Left ventricle myocardium superior (tissue), 1 donor: ENCODE data around the gene RAB11FIP4. TPM values are rescaled to one million over a fixed set of nuclear protein-coding genes. Genes with fewer than 3 reads are reported as not detected.
A peak's percentile ranks its signal among the peaks of the same experiment; 100 is the strongest.
"Not testable (repeated sequence)": the region's sequence is repeated elsewhere in the genome, so short reads cannot be mapped to it uniquely, and the experiment has no call there.

Experiments
- ATAC-seq: fragments of 200-7000 bp; cut with Tn5 transposase; one replicate; pipeline ENCODE4 v1.9.1; 2020; ENCODE audit warnings: mild to moderate bottlenecking, moderate library complexity
- DNase-seq: peaks from one replicate; pipeline ENCODE4 v3.0.0-alpha.2; 2020
- intact Hi-C: fragments of 100-400 bp; cut with micrococcal nuclease; formaldehyde crosslinking; loops from one replicate; pipeline ENCODE4 v1.11.0; 2022
- total RNA-seq: library from RNA; stranded (reverse); fragmentation: NEBNext Ultra II Directional; extraction: Animal tissue kit (Norgen Biotek cat#: 25700); gene quantifications from one replicate; pipeline ENCODE4 v1.2.1, GENCODE V29; 2021
- donor health status: DM: no; HTN: yes; CAD: no; lungs with severe emphysema.

The RAB11FIP4 gene
- total RNA-seq, 1 donor from 2014 or later: 15.8 TPM

DNA sequence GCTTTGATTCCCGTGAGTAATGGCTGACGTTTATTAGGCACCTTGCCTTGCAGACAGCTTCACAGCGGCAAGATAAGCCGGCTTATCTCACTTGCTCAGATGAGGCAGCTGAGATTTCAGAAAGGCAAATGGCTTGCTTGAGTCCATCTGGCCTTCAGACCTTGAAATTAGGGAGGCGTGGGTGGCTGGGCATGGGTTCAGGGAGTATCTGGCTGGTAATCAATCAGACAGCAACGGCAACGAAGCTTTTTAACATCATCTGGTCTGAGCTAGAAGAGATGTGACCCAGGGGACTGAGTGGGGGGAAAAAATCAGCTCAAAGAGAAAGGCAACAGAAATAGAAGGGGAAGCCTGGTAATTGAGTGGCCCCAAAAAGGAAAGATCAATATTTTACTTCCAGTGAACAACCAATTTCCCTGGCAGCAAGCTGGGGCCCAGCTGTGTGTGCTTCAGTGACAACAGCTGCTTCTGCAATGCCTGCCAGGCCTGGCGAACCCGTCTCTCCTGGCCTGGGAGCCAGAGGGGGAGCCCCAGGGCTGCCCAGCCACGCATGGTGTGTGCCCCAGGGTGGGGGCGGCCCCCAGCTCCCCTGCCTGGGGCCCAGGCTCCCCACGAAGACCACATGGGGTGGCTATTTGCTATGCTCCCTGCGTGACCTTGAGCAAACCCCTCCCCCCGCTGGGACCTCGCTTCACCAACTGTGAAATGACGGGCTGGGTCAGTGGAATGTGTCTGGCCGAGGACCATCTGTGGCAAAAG is 34.0 kb downstream of the RAB11FIP4 start:
- DNase-seq (peak; percentile 62), ATAC-seq (peak; percentile 62)
- intact Hi-C loops: no loop called here

- ATAC-seq (peak; percentile 39), DNase-seq (no peak)
- intact Hi-C loops: no loop called here
Observed at GRCh38 chr17:31427684-31428083, 36.2 kb downstream of the RAB11FIP4 start.

GRCh38 chr17:31428111-31428510 is 36.6 kb downstream of the RAB11FIP4 start:
- DNase-seq (no peak), ATAC-seq (peak; percentile 51)

GRCh38 chr17:31428512-31428911 is 37.0 kb downstream of the RAB11FIP4 start:
- intact Hi-C loops: no loop called here
- ATAC-seq (no peak), DNase-seq (no peak)

More at GRCh38 chr17:31428111-31428510, 36.6 kb downstream of the RAB11FIP4 start:
- intact Hi-C loops: no loop called here

- DNase-seq (no peak), ATAC-seq (no peak)
- intact Hi-C loops: no loop called here
Observed at GRCh38 chr17:31431098-31431851, 39.8 kb downstream of the RAB11FIP4 start.

GRCh38 chr17:31431852-31432658 is 40.6 kb downstream of the RAB11FIP4 start:
- DNase-seq (no peak), ATAC-seq (no peak)
- intact Hi-C loops: no loop called here

- DNase-seq: no peak
- no peak for ATAC-seq
- intact Hi-C loops: no loop called here
Observed at GRCh38 chr17:31433091-31433790, 41.8 kb downstream of the RAB11FIP4 start.

- DNase-seq (no peak), ATAC-seq (no peak)
- intact Hi-C loops: no loop called here
Observed at GRCh38 chr17:31433811-31434726, 42.6 kb downstream of the RAB11FIP4 start.

GRCh38 chr17:31434727-31435050 is 43.2 kb downstream of the RAB11FIP4 start:
- intact Hi-C loops: loop anchor here (5.0 kb wide), 2 partner anchors 83 to 408 kb away; no protein-coding TSS in a partner anchor
- ATAC-seq: no peak
- no peak for DNase-seq

- intact Hi-C loops: loop anchor here (5.0 kb wide), 2 partner anchors 82 to 407 kb away; no protein-coding TSS in a partner anchor
- no peak for ATAC-seq
Observed at GRCh38 chr17:31435581-31435980, 44.1 kb downstream of the RAB11FIP4 start.

GRCh38 chr17:31437720-31438400 is 46.4 kb downstream of the RAB11FIP4 start:
- intact Hi-C loops: loop anchor here (5.0 kb wide), 2 partner anchors 79 to 404 kb away; no protein-coding TSS in a partner anchor
- ATAC-seq: no peak
- no peak for DNase-seq

More at GRCh38 chr17:31435581-31435980, 44.1 kb downstream of the RAB11FIP4 start:
- no peak for DNase-seq

GRCh38 chr17:31439716-31440115 is 48.2 kb downstream of the RAB11FIP4 start:
- intact Hi-C loops: loop anchor here (5.0 kb wide), 2 partner anchors 78 to 403 kb away; no protein-coding TSS in a partner anchor
- ATAC-seq: no peak
- DNase-seq: no peak

- intact Hi-C loops: no loop called here
- no peak for DNase-seq
- ATAC-seq: no peak
Observed at GRCh38 chr17:31442276-31442675, 50.8 kb downstream of the RAB11FIP4 start.

DNA sequence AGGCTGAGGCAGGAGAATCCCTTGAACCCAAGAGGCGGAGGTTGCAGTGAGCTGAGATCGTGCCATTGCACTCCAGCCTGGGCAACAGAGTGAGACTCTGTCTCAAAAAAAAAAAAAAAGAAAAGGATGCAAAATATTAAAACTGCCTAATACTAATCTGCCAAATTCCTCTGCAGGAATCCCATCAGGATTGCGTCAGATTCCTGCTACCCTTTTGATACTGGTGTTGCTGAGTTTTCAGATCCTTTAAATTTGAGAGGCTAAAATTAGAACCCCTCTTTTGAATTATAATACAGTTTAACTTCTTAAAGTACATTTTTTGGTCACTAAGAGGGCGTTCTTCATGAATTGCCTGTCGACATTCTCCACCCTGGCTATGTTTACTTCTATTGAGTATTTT is 51.4 kb downstream of the RAB11FIP4 start:
- intact Hi-C loops, ATAC-seq, DNase-seq: not testable (repeated sequence)

DNA sequence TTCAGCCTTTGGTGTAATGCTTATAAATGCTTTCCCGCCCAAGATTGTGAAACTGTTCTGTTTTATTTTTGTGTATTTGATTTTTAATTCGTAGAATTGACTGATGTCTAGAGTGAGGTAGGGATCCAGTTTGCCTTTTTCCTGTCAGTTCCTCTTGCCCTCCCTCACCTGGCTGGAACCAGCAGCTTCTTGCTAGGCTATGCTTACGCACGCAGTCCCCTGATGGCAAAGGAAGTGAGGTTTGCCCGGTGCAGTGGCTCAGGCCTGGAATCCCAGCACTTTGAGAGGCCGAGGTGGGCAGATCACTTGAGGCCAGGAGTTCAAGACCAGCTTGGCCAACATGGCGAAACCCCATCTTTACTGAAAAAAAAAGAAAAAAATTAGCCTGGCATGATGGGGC is 51.9 kb downstream of the RAB11FIP4 start:
- ATAC-seq (no peak), DNase-seq (no peak)
- intact Hi-C loops: no loop called here

DNA sequence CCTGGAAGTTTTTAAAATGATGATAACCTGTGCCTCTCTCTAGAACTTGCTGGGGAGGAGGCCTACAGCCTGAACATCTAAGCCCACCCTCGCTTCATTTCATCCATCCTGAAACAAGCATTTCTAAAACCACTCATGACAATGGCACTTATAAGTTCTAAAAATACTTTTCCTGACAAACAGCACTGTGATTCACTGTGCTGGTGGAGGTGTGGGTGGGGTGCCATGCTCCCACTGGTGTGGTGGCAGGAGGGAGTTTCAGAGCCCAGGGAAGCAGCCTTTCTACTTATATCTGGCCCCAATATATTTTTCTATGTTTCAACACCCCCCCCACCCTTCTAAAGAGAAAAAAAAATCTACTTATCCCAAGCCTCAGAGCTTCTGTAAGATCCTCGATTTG is 52.6 kb downstream of the RAB11FIP4 start:
- no peak for DNase-seq
- intact Hi-C loops: no loop called here
- ATAC-seq: no peak

GRCh38 chr17:31446195-31446967 is 54.9 kb downstream of the RAB11FIP4 start:
- intact Hi-C loops: no loop called here
- no peak for ATAC-seq
- DNase-seq: no peak
